HEK293T (cell line): ENCODE measurements around the gene ALPG.
"Not testable (repeated sequence)": the region's sequence is repeated elsewhere in the genome, so short reads cannot be mapped to it uniquely, and the experiment has no call there.

ENCODE experiments used
- CTCF ChIA-PET: fragments of 350-600 bp; formaldehyde crosslinking; extraction: SDS; loops from one replicate; lab custom pipeline; 2021; ENCODE audit warnings: antibody characterized with exemption, inconsistent platforms; lab: Yijun Ruan, JAX
- POLR2A ChIA-PET: fragments of 350-600 bp; formaldehyde crosslinking; extraction: SDS; loops from one replicate; lab custom pipeline; 2020; ENCODE audit warnings: antibody characterized with exemption, inconsistent platforms; lab: Yijun Ruan, JAX
- DNase-seq: peaks from one replicate; pipeline ENCODE4 v3.0.0; 2012; ENCODE audit warnings: mixed read lengths; ENCODE audit errors: extremely low spot score
- ARNT ChIP-seq: fragments of 450-650 bp; IDR thresholded peaks from 2 replicates; pipeline ENCODE4 v1.6.1; 2017; ENCODE audit warnings: mild to moderate bottlenecking
- BHLHE40 ChIP-seq: fragments of 450-650 bp; IDR thresholded peaks from 2 replicates; pipeline ENCODE4 v1.6.1; 2016; ENCODE audit warnings: mild to moderate bottlenecking, moderate library complexity, borderline replicate concordance
- CTBP1 ChIP-seq: fragments of 450-650 bp; IDR thresholded peaks from 2 replicates; pipeline ENCODE4 v1.6.1; 2016; ENCODE audit warnings: borderline replicate concordance
- ELF4 ChIP-seq: fragments of 450-650 bp; IDR thresholded peaks from 2 replicates; pipeline ENCODE4 v1.6.1; 2017; ENCODE audit warnings: antibody characterized with exemption
- FOXA1 ChIP-seq: fragments of 450-650 bp; IDR thresholded peaks from 2 replicates; pipeline ENCODE4 v1.6.1; 2016; ENCODE audit warnings: mild to moderate bottlenecking
- FOXK2 ChIP-seq: fragments of 450-650 bp; IDR thresholded peaks from 2 replicates; pipeline ENCODE4 v1.6.1; 2016; ENCODE audit warnings: mild to moderate bottlenecking
- FOXM1 ChIP-seq: fragments of 450-650 bp; IDR thresholded peaks from 2 replicates; pipeline ENCODE4 v1.6.1; 2017; ENCODE audit warnings: mild to moderate bottlenecking, borderline replicate concordance
- HDGF ChIP-seq: fragments of 450-650 bp; IDR thresholded peaks from 2 replicates; pipeline ENCODE4 v1.6.1; 2017; ENCODE audit warnings: antibody characterized with exemption, borderline replicate concordance
- L3MBTL2 ChIP-seq: fragments of 450-650 bp; conservative IDR thresholded peaks from 2 replicates; pipeline ENCODE4 v1.6.1; 2016; ENCODE audit warnings: mild to moderate bottlenecking
- LEF1 ChIP-seq: fragments of 450-650 bp; IDR thresholded peaks from 2 replicates; pipeline ENCODE4 v1.6.1; 2017; ENCODE audit warnings: mild to moderate bottlenecking, borderline replicate concordance
- NFRKB ChIP-seq: fragments of 450-650 bp; IDR thresholded peaks from 2 replicates; pipeline ENCODE4 v1.6.1; 2016; ENCODE audit warnings: mild to moderate bottlenecking, moderate library complexity
- SP1 ChIP-seq: fragments of 450-650 bp; IDR thresholded peaks from 2 replicates; pipeline ENCODE4 v1.6.1; 2017
- SUZ12 ChIP-seq: fragments of 450-650 bp; IDR thresholded peaks from 2 replicates; pipeline ENCODE4 v1.6.1; 2016; ENCODE audit warnings: mild to moderate bottlenecking
- TARDBP ChIP-seq: fragments of 450-650 bp; IDR thresholded peaks from 2 replicates; pipeline ENCODE4 v1.6.1; 2016
- ZNF384 ChIP-seq: fragments of 450-650 bp; IDR thresholded peaks from 2 replicates; pipeline ENCODE4 v1.6.1; 2016
- TF ChIP-seq, protein P1 (sequence below): fragments of 450-650 bp; IDR thresholded peaks from 2 replicates; pipeline ENCODE4 v1.6.1; 2016

Gene ALPG

DNA sequence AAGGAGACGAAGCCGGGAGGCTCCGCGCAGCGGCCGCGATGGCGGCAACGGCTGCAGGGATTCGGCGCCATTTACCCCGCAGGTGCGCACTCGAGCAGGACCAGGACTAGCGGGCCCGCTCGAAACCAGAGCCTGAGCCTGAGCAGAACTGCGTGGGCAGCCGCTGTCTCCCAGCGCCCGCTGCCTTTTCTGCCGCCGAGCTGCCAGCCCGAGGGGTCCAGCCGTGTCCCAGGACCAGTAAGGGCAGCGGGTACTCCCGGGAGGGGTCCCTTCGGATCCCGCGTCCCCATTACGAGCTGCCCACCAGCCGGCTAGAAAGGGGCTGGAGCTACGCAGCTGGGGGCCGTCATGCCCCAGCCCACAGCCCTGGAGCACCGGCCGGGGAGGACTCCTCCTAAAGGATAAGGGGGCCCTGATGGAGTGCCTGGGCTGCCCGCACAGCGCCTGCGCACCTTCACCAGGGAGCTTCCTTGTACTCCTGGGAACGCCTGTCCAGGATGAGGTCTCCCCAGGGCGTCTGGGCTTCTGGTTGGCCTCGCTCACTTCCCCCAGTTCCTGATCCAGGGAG lies 18.2 kb upstream of the ALPG start:
- DNase-seq: no peak
- ChIA-PET CTCF (no interaction called here), POLR2A (no interaction called here)
- no peak for TF ChIP-seq SUZ12
- no peak for TF ChIP-seq TARDBP
- TF ChIP-seq, protein P1, sequence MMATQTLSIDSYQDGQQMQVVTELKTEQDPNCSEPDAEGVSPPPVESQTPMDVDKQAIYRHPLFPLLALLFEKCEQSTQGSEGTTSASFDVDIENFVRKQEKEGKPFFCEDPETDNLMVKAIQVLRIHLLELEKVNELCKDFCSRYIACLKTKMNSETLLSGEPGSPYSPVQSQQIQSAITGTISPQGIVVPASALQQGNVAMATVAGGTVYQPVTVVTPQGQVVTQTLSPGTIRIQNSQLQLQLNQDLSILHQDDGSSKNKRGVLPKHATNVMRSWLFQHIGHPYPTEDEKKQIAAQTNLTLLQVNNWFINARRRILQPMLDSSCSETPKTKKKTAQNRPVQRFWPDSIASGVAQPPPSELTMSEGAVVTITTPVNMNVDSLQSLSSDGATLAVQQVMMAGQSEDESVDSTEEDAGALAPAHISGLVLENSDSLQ: no peak
- TF ChIP-seq HDGF: no peak
- no peak for TF ChIP-seq NFRKB
- TF ChIP-seq L3MBTL2: no peak
- TF ChIP-seq CTBP1: no peak
- no peak for TF ChIP-seq LEF1

DNA sequence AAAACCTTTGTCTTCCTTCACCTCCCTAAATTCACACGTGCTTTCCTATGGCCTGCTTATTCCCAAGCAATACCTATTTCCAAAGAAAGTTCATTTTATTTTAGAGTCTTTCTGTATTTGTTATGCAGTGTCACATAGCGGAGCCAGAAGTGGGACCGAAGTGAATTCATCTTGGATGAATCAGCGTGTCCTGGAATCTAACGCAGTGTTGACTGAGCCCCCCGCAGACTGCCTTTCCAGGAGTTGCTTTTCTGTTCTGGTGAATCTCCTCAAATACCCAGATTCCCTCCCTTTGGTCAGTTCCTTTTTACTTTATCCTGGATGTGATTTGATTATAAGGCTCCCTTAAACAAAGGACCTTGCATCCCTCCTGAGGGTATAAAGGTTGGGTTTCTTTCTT lies 17.3 kb upstream of the ALPG start:
- DNase-seq: no peak
- TF ChIP-seq TARDBP: no peak
- no peak for TF ChIP-seq FOXA1
- TF ChIP-seq, protein P1: no peak
- TF ChIP-seq ARNT: no peak
- no peak for TF ChIP-seq FOXK2
- no peak for TF ChIP-seq NFRKB
- no peak for TF ChIP-seq FOXM1
- no peak for TF ChIP-seq SUZ12
- no peak for TF ChIP-seq BHLHE40
- TF ChIP-seq ZNF384: no peak
- TF ChIP-seq LEF1: no peak
- no peak for TF ChIP-seq CTBP1
- no peak for TF ChIP-seq L3MBTL2
- no peak for TF ChIP-seq ELF4
- no peak for TF ChIP-seq HDGF
- ChIA-PET CTCF (no interaction called here), POLR2A (no interaction called here)

DNA sequence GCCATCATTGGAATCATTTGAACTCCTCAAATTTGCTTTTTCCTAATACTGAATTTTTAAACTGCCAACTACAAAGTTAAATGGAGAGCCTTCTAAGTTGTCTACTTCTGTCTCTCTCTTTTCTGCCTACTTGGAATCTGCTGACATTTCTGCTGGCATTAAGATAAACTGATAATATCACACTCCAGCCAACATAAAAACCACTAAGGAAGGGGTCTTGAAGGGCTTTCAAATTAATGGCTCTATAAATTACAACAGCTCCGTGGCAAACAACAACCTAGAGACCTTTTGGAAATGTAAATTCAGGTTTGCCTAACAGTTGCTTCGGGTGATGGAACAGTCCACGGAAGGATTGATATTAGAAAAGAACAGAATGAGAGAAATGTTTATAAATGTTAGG lies 16.0 kb upstream of the ALPG start:
- ChIA-PET POLR2A (no interaction called here), CTCF (interaction anchor here (1.2 kb wide), 1 partner anchor 23 kb away, joined by 4 read pairs; no protein-coding TSS in a partner anchor)
- TF ChIP-seq FOXA1 (no peak), CTBP1 (no peak), BHLHE40 (no peak), FOXM1 (no peak), NFRKB (no peak)
- no peak for DNase-seq

DNA sequence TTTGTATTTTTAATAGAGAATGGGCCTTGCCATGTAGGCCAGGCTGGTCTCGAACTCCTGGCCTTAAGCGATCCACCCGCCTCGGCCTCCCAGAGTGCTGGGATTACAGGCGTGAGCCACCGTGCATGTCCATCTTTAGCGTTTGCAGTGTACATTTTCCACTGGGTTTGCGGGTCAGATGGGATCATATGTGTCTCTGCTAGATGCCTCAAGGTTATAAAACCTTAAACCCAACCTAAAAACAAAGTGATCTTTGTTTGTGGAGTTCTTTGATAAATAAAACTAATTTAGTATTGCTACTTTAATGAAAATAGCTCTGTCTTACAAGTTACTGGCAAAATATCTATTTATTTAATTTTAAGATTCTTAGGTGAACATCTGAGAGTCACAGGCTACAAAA lies 13.1 kb upstream of the ALPG start:
- CTCF ChIA-PET: no interaction called here
- DNase-seq: no peak
- TF ChIP-seq BHLHE40 (no peak), CTBP1 (no peak), SP1 (no peak), ZNF384 (no peak), LEF1 (no peak), ARNT (no peak), ELF4 (no peak), FOXK2 (no peak), TARDBP (no peak), NFRKB (no peak)
- TF ChIP-seq, protein P1: no peak
- POLR2A ChIA-PET: no interaction called here

DNA sequence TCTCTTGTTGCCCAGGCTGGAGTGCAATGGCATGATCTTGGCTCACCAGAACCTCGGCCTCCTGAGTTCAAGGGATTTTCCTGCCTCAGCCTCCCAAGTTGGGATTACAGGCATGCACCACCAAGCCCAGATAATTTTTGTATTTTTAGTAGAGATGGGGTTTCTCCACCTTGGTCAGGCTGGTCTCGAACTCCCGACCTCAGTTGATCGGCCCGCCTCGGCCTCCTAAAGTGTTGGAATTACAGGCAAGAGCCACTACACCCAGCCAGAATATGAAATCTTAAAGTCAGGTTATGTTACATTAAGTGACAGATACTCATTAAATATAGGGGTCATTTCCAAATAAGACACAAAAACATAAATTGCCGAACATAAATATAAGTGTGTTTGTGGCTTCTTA lies 12.2 kb upstream of the ALPG start:
- POLR2A ChIA-PET, CTCF ChIA-PET, DNase-seq: not testable (repeated sequence)

DNA sequence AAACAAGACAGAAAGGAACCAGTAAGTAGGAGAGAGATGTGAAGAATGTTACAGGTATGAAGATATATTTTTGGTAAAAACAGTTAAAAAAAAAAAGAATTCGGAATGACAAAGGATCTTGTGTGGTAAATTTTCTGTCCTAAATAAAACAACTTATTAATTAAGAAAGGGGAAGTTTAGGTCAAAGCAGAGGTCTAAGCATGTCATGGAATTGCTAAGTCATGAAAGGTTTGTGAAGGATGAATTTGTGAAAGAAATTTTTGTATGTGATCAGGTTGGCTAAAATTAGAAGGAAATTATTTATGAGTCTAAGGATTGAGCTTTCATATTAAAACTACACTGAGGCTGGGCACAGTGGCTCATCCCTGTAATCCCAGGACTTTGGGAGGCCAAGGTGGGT lies 11.1 kb upstream of the ALPG start:
- ChIA-PET CTCF (interaction anchor here (0.6 kb wide), 2 partner anchors 22 to 44 kb away, joined by 3 to 4 read pairs; no protein-coding TSS in a partner anchor), POLR2A (no interaction called here)
- DNase-seq: no peak
- TF ChIP-seq HDGF: no peak
- no peak for TF ChIP-seq CTBP1
- no peak for TF ChIP-seq L3MBTL2
- TF ChIP-seq FOXA1: no peak
- TF ChIP-seq TARDBP: no peak
- TF ChIP-seq NFRKB: no peak
- no peak for TF ChIP-seq FOXK2
- no peak for TF ChIP-seq SUZ12
- no peak for TF ChIP-seq ELF4
- TF ChIP-seq ARNT: no peak
- no peak for TF ChIP-seq SP1
- TF ChIP-seq FOXM1: no peak
- no peak for TF ChIP-seq ZNF384
- TF ChIP-seq LEF1: no peak
- TF ChIP-seq BHLHE40: no peak
- TF ChIP-seq, protein P1: no peak
